Esophagus squamous epithelium (tissue), 4 donors: ENCODE measurements around the gene NF2.

Experiments used
- POLR2A ChIP-seq, 4 donors: fragments of 450-650 bp; IDR thresholded peaks; one replicate each; pipeline ENCODE4 v1.6.1; 2017; ENCODE audit warnings: antibody characterized with exemption in 4 of 4, mild to moderate bottlenecking in 4 of 4, moderate library complexity in 3 of 4
- TF ChIP-seq, protein P1 (sequence below), 6 experiments: fragments of 450-650 bp in 4 of 6; fragments of 200-600 bp in 2 of 6; sonication (generic) in 2 of 6; IDR thresholded peaks; one replicate each; pipeline ENCODE4 v1.5.1; 2016 to 2019; ENCODE audit warnings: antibody characterized with exemption in 6 of 6, mild to moderate bottlenecking in 4 of 6, moderate library complexity in 4 of 6

DNA sequence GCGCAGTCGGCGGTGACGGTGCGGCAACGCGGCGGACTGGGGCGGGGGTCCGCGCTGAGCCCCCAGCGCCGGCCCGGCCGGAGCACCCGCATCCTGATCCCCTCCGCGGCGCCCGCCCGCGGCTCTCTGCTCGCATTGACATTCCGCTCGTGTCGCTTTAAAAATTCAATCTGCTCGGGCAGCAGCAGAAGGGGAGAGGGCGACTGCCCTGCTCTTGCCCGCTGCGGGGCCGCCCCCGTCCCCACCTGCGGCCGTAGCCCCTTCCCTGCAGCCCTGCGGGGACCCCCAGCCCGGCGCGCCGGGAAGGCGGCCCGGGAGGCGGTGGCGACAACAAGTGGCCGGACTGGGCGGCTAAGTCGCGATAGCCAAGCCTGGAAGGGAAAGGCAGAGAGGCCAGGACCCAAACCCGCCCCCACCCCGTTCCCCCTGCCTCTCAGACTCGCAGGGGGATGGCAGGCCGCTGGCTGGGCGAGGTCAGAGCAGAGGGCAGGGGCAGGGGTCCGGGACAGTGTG, 117.4 kb downstream of the NF2 start:
- TF ChIP-seq, protein P1, sequence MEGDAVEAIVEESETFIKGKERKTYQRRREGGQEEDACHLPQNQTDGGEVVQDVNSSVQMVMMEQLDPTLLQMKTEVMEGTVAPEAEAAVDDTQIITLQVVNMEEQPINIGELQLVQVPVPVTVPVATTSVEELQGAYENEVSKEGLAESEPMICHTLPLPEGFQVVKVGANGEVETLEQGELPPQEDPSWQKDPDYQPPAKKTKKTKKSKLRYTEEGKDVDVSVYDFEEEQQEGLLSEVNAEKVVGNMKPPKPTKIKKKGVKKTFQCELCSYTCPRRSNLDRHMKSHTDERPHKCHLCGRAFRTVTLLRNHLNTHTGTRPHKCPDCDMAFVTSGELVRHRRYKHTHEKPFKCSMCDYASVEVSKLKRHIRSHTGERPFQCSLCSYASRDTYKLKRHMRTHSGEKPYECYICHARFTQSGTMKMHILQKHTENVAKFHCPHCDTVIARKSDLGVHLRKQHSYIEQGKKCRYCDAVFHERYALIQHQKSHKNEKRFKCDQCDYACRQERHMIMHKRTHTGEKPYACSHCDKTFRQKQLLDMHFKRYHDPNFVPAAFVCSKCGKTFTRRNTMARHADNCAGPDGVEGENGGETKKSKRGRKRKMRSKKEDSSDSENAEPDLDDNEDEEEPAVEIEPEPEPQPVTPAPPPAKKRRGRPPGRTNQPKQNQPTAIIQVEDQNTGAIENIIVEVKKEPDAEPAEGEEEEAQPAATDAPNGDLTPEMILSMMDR (IDR thresholded peaks at IDR 0.05), result no peak
- no peak for TF ChIP-seq POLR2A (IDR thresholded peaks at IDR 0.05)
